ENCODE measurements around the gene MADCAM1. TPM values are rescaled to one million over a fixed set of nuclear protein-coding genes. Genes with fewer than 3 reads are reported as not detected.
"Not testable (repeated sequence)": the region's sequence is repeated elsewhere in the genome, so short reads cannot be mapped to it uniquely, and the experiment has no call there.

MADCAM1 gene
- total RNA-seq: 0.37 TPM
- long read RNA-seq, partial matches to known transcripts: 0 of 2 reads
- long read RNA-seq, other reads (novel, unspliced or antisense): 2 of 2 reads

DNA sequence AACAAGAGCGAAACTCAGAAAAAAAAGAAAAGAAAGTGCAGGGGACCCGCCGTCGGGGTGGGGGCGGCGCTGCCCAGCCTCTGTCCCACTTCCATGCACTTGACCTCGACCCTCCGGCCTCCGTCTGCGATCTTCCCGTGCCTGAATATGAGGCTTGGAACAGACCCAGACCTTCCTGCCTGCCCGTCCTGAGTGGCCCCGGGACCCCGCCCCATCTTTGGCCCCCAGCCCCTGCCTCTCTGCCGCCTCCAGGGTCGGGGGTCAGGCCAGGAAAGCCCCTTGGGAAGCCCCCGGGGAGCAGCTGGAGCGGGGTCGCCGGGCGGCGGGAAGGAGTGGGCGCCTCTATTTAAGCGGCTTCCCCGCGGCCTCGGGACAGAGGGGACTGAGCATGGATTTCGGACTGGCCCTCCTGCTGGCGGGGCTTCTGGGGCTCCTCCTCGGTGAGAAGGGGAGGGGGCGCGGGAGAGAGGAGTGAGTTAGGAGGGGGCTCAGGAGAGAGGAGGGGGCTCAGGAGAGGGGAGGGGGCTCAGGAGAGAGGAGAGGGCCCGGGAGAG is at the start of gene MADCAM1:
MADCAM1 (plus strand) TSS at position 375 of the 554 bp plus-strand sequence; CDS start at position 389, 14 bp downstream.
- no peak for DNase-seq
- intact Hi-C loops (cut with micrococcal nuclease): no loop called here
- ATAC-seq: no peak

DNA sequence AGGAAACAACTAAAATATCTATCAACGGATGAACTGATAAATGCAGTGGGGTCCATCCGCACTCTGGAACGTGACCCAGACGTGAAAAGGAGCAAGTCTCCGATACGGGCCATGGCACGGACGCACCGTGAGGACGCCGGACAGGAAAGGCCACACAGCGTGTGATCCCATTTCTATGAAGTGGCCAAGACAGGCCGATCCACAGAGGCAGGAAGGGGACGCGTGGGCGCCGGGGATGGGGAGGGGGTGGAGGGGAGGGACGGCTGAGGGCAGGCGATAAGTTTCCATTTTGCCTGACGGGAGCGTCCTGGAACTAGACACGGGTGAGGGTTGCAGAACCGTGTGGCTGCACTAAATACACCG is 49.2 kb upstream of the MADCAM1 start:
- no peak for DNase-seq
- peak; percentile 10 for ATAC-seq
- intact Hi-C loops (cut with micrococcal nuclease): no loop called here

DNA sequence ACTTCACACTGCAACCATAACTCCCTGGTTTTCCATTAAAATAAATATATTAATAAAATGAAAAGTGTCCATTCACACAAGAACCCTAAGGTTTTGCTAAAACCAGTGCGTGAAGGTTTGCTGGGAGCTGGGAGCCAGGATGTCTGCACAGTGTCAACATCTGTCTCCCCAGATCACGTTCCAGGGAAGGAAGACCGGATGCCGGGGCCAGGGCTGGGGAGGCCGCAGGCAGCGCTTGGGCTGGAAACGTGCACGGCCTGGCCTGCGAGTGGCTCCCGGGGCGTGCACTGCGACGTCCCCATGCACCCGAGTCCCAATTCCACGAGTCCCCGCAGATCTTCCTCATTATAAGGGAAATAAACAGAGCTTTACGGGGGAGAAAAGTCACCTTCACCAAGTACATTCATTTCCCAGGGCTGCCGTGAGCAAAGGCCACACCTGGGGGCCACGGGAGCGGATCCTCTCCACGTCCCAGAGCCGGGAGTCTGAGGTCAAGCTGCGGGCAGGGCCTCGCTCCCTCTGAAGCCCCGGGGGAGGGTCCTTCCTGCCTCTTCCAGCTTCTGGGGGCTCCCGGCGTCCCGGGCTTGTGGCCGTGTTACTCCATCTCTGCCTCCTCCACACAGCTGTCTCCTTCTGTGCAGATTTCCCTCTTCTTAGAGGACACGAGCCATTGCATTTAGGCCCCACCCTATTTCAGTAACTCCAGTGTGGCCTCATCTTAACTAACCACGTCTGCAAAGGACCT is 48.3 kb upstream of the MADCAM1 start:
- ATAC-seq (peak; percentile 90), DNase-seq (peak; percentile 64)
- intact Hi-C loops (cut with micrococcal nuclease): no loop called here

DNA sequence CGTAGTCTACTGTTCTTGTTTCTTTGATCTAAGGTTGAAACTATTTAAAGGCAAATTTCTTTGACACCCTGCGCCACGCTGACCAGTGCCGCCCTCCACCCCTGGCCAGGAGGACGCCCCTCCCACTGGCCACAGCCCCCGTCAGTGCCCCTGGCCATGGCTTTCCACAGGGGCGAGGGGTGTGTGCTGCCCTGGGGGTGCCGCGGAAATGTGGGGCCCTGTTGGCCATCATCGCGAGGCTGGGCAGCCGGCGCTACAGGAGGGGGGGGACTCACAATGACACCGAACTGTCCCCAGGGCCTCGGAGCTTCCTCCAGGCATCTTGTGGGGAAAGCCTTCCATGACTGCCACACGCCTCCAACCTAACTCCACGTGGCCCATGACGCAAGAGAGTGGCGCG is 46.4 kb upstream of the MADCAM1 start:
- intact Hi-C loops (cut with micrococcal nuclease): no loop called here
- ATAC-seq (no peak), DNase-seq (no peak)

DNA sequence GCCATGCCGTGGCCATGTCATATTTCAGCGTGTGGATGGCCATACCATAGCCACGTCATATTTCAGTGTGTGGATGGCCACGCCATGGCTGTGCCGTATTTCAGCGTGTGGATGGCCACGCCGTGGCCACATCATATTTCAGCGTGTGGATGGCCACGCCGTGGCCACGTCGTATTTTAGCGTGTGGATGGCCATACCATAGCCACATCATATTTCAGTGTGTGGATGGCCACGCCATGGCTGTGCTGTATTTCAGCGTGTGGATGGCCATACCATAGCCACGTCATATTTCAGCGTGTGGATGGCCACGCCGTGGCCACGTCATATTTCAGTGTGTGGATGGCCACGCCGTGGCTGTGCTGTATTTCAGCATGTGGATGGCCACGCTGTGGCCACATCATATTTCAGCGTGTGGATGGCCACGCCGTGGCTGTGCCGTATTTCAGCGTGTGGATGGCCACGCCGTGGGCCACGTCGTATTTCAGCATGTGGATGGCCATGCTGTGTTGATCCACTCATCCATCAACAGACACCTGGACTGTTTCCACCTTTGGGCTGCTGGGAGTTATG is 45.3 kb upstream of the MADCAM1 start:
- intact Hi-C loops (cut with micrococcal nuclease); ATAC-seq; DNase-seq: not testable (repeated sequence)

DNA sequence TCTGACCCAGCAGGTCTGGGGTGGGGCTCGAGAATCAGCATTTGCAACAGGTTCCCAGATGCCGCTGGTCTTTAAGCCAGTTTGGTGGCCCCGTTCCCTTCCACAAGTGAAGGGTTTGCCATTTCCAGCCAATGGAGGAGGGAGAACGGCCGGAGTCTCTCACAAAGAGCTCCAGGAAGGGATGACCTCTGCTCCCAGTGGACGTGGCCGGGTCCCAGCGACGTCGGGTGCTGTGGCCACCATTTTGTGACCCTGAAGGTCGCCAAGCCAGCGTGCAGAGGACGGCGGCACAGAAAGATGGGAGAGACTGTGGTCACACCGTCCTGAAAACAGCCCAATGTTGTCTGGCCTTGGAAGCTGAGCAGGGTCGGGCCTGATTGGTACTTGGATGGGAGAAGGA is 43.5 kb upstream of the MADCAM1 start:
- intact Hi-C loops (cut with micrococcal nuclease): no loop called here
- ATAC-seq: no peak
- DNase-seq: no peak

DNA sequence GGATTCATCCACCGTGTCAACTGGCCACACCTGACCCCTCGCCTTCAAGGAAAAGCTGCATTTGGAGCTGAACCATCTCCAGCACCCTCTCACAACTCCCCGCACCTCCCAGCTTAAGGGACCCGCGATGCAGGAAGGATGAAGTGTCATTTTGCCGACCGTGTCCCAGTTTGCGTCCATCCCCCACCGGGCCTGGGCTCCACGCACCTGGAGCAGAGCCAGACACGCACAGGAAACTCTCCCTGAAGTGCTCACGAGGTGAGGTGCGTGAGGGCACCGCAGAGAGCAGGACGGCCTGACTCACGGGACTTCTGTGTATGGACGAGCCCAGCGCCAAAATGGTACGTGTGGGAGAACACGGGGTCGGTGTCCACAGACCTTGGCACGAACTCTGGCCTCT is 42.7 kb upstream of the MADCAM1 start:
- DNase-seq: no peak
- intact Hi-C loops (cut with micrococcal nuclease): no loop called here
- no peak for ATAC-seq

DNA sequence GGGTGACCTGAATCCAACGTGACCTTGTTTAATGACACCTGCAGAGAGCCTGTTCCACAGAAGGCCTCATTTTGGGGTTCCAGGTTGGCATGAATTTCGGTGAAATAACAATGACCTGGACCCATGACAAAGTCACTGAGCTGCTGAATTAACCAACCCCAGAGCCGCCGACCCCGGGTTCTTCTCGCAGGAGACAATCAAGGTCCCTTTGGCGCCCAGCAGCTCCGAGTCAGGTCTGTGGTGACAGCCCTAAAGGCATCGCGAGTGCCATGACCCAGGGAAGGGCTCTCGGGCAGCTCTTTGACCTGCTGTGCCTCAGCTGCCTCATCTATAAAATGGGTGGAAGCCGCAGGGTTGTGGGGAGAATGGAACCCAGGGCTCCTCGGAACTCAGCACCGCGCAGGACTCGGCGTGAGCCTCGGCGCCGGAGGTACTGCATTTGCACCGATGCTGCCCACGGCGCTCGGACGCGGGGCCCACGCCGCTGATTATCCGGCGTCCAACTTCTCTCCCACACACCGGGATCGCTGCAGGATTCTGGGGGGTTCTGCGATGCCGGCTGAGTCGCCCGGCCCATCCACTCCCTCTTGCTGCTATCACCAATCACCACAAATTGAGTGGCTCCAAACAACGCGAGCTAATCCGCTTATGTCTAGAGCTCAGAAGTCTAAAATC is 41.1 kb upstream of the MADCAM1 start:
- DNase-seq (no peak), ATAC-seq (no peak)
- intact Hi-C loops (cut with micrococcal nuclease): no loop called here

DNA sequence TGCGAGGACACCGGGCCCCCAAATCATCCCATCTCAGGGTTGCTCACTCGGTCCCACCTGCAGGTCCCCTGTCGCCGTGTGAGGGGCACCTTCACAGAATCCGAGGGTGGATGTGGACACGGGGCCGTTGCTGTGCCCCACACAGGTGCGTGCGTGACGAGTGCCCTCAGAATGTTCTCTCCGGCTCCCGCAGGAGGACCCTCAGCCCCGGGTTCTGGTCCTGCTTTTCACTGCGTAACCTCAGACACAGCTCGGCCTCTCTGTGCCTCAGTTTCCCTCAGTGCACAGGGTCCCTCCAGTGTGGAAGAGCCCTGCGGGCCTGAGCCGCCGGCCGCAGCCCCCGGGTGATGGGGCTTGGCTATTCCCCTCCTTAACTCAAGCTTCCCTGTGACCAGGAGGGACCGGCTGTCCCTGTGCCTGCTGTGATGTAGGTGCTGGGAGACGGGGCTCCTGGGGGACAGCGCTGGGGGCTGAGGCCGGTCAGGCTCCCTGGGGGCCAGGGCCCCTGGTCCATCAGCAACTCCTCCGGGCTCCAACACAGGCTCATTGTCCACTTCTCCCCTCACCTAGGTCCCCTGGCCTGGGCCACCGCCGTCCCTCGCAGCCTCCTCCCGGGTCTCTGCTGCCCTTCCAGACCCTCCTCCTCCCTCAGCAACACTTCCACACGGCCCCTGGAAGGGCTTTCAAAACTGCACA is 40.3 kb upstream of the MADCAM1 start:
- ATAC-seq (no peak), DNase-seq (no peak)
- intact Hi-C loops (cut with micrococcal nuclease): no loop called here

DNA sequence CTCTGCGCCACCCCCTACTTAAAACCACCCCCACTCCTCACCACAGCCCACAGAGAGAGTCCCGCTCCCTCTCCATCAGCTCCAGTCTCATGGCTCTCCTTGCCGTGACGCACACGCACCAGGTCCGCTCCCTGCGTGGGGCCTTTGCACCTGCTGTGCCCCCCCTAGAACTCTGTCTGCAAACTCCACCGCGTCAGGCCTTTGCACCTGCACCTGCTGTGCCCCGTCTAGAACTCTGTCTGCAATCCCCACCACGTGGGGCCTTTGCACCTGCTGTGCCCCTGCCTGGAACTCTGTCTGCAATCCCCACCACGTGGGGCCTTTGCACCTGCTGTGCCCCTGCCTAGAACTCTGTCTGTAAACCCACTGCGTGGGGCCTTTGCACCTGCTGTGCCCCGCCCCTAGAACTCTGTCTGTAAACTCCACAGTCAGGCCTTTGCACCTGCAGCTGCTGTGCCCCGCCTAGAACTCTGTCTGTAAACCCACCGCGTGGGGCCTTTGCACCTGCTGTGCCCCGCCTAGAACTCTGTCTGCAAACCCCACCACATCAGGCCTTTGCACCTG is 39.7 kb upstream of the MADCAM1 start:
- ATAC-seq (no peak), DNase-seq (no peak)
- intact Hi-C loops (cut with micrococcal nuclease): no loop called here

DNA sequence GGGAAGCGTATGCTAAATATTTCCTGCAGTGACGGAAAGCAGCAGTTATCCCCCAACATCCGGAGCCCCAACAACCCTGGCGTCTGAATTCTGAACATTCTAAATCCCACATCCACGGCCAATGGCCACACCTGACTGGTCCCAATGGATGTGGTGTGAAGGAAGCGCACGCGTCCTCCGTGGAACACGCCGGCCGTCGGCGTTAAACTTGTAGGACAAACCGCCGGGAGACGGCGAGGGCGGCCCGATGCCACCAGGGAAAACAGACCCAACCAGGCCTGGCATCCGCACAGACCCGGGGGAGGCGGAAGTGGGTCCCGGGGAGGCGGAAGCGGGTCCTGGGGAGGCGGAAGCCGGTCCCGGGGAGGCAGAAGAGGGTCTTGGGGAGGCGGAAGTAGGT is 38.6 kb upstream of the MADCAM1 start:
- ATAC-seq (no peak), DNase-seq (no peak)
- intact Hi-C loops (cut with micrococcal nuclease): no loop called here

DNA sequence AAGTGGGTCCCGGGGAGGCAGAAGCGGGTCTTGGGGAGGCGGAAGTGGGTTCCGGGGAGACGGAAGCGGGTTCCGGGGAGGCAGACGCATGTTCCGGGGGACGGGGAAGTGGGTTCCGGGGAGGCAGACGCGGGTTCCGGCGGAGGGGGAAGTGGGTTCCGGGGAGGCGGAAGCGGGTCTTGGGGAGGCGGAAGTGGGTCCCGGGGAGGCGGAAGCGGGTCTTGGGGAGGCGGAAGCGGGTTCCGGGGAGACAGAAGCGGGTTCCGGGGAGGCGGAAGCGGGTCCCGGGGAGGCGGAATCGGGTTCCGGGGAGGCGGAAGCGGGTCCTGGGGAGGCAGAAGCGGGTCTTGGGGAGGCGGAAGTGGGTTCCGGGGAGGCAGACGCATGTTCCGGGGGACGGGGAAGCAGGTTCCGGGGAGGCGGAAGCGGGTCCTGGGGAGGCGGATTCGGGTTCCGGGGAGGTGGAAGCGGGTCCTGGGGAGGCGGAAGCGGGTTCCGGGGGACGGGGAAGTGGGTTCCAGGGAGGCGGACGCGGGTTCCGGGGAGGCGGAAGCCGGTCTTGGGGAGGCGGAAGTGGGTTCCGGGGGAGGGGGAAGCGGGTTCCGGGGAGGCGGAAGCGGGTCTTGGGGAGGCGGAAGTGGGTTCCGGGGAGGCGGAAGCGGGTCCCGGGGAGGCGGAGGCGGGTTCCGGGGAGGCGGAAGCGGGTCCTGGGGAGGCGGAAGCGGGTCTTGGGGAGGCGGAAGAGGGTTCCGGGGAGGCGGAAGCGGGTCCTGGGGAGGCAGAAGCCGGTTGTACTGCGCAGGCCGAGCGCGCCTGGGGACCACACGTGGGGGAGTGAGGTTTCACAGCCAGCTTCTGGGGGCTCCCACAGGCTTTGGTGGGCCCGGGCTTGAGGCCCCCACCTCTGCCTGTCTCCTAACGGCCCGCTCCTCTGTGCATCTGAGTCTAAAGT is 37.9 kb upstream of the MADCAM1 start:
- DNase-seq (no peak), ATAC-seq (no peak)
- intact Hi-C loops (cut with micrococcal nuclease): no loop called here

DNA sequence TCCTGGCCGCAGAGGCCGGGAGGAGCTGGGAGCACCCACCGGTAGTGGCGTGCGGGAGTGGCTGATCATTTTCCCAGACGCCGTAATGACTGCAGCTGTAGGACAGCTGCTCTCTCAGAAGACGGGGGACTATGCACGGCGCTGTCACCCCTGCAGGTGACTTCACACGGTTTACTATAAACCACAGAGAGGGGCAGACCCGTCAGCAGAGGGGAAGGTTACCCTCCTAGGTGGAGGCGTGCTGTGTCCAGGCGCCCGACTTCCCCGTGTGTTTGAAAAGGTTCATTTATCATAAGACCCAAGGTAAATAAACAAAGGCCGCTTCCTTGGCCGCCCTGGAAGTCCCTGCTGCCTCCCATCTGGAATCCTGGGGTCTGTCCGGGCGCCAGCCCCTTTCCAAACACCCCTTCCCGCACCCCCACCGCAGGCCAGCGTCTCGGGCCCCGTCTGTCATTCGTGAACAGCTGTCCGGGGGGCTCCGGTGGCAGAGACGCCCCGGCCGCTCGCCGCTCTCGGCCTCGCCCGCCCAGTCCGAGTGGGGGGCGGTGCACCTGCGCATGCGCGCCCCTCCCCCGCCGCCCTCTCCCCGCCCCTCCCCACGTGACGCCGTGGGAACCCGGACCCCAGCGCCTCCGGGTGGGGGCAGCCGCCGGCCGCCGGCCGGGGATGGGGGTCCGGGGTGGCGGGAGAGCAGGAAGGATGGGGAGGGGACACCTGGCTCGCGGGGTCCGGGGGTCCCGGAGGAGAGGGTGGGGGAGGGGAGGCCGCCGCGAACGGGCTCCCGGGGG is 36.4 kb upstream of the MADCAM1 start:
- intact Hi-C loops (cut with micrococcal nuclease): no loop called here

DNA sequence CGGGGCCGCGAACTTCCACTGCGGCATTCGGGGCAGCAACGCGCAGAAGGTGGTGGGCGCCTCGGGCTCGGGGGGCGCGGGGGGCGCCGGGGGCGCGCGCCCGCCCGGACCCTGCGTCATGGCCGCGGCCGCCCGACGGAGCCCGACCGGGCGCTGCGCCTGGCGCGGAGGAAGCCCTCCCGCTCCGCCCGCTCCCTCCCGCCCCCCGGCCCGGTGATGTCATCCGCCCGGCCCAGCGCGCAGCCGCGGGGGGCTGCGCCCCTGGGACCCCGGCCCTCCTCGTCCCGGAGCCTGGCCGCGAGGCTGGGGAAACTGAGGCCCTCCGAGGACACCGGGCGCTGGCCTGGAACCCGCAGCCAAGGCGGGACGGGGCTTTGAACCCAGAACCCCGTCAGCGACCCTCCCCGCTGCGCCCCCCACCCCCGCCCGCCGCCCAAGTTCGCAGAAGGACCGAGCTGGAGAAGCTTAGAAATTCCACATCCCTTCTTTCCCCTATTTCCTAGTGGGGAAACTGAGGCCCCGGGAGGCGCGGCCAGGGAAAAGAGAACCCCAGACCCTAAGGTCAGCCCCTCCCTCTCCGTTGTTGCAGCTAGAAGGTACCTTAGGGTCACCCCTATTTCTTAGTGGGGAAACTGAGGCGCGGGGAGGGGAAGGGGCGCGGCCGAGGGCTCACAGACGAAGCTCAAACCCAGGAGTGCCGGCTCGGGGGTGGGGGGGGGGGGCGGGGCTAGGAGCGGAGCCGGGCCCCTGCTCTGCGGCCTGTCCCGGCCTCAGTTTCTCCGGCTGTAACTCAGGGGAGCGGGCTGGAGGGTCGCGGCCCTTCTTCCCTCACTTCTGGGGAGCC is 35.2 kb upstream of the MADCAM1 start, which contains the start of gene SHC2:
SHC2 (minus strand) TSS at position 157 of the 844 bp plus-strand sequence; CDS start at position 120, 37 bp downstream.
- ATAC-seq: peak; percentile 62
- intact Hi-C loops (cut with micrococcal nuclease): no loop called here
- peak; percentile 67 for DNase-seq

More for the DNA sequence above, 36.4 kb upstream of the MADCAM1 start:
- peak; percentile 87 for ATAC-seq
- DNase-seq: peak; percentile 82

DNA sequence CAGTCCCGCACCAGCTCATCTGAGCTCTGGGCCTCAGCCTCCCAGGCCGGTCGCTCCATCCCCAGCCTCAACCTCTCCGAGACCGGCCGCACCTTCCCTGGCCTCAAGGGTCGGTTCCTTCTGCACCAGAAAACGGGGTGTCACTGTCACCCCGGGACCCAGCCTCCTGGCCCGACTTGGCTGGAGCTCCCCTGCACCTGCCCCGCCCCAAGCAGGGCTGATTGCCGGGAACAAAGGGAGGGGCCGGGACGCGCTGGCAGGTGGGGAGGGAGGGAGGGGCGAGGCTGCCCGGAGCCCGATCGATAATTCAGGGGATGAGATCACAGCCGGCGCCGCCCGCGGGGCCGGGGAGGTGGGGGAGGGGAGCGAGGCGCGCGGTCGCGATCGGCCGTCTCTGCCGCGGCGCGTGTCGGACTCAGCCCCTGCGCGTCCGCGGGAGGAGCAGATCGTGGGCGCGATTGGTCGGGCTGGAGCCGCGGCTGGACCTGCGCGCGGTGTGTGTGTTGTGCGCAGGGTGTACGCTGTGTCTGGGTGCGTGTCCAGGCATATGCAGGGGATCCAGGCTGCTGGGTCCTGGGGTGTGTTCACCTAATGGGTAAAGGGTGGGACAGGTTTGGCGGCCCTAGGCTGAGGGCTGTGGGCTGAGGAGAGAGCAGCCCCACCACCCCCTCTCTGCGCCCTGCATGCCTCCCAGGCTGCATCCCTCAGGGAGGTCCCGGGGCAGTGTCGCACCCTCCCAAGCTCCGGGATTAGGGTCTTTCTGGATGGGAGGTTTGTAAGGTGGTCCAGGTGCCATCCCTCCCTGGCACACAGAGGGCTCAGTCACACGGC is 34.4 kb upstream of the MADCAM1 start:
- DNase-seq (peak; percentile 53), ATAC-seq (peak; percentile 41)
- intact Hi-C loops (cut with micrococcal nuclease): no loop called here

Data from left ventricle myocardium superior (tissue), 1 donor.